IMR-90 (cell line): ENCODE results near the gene KEAP1. TPM values are rescaled to one million over a fixed set of nuclear protein-coding genes. Genes with fewer than 3 reads are reported as not detected.

Experiments
- ATAC-seq: fragments of 200-7000 bp; cut with Tn5 transposase; 2 replicates; pipeline ENCODE4 v1.9.1; 2020; ENCODE audit warnings: low read depth, mild to moderate bottlenecking, moderate library complexity
- BruUV-seq: library from RNA; stranded (reverse); fragments of 400-500 nt; replicated peaks from 2 replicates; lab custom pipeline; 2021; lab: Mats Ljungman, UMichigan
- CTCF ChIA-PET: fragments of 300-600 bp; formaldehyde crosslinking; extraction: SDS; loops from one replicate; lab custom pipeline; 2021; ENCODE audit warnings: antibody characterized with exemption; lab: Yijun Ruan, JAX
- POLR2A ChIA-PET: fragments of 300-600 bp; sonication (Branson Sonifier 250); formaldehyde crosslinking; loops from one replicate; lab custom pipeline; 2022; ENCODE audit warnings: antibody characterized with exemption; ENCODE audit not compliant: unreplicated experiment; lab: Charles Lee
- DNase-seq: peaks from one replicate; pipeline ENCODE4 v3.0.0; 2013
- H2AFZ ChIP-seq: replicated peaks from 2 replicates; pipeline ENCODE3; 2013; ENCODE audit warnings: low read length, mild to moderate bottlenecking; ENCODE audit not compliant: poor library complexity
- H2AK5ac ChIP-seq: 2 replicates; pipeline ENCODE4 v1.6.1; 2013; ENCODE audit warnings: low read depth, low read length, inconsistent platforms
- H2AK9ac ChIP-seq: replicated peaks from 2 replicates; pipeline ENCODE3; 2013; ENCODE audit warnings: mild to moderate bottlenecking, low read depth, low read length, moderate library complexity; ENCODE audit not compliant: poor library complexity
- H2BK120ac ChIP-seq: 2 replicates; pipeline ENCODE4 v1.6.1; 2013; ENCODE audit warnings: low read depth, low read length, inconsistent platforms
- H2BK15ac ChIP-seq: 3 replicates; pipeline ENCODE4 v1.6.1; 2013; ENCODE audit warnings: low read depth, low read length, inconsistent platforms
- H2BK20ac ChIP-seq: 2 replicates; pipeline ENCODE4 v1.6.1; 2013; ENCODE audit warnings: low read depth, mild to moderate bottlenecking, inconsistent platforms, low read length, moderate library complexity
- H2BK5ac ChIP-seq: 2 replicates; pipeline ENCODE4 v1.6.1; 2013; ENCODE audit warnings: mild to moderate bottlenecking, low read depth, low read length, inconsistent platforms; ENCODE audit not compliant: poor library complexity, severe bottlenecking
- H3K14ac ChIP-seq: replicated peaks from 2 replicates; pipeline ENCODE4 v1.6.1; 2013; ENCODE audit warnings: low read depth, low read length, inconsistent platforms
- H3K18ac ChIP-seq: 2 replicates; pipeline ENCODE4 v1.6.1; 2013; ENCODE audit warnings: low read depth, low read length, control low read depth
- H3K23ac ChIP-seq: 2 replicates; pipeline ENCODE4 v1.6.1; 2013; ENCODE audit warnings: low read depth, low read length, inconsistent platforms
- H3K27ac ChIP-seq: 2 replicates; pipeline ENCODE4 v1.5.1; 2013; ENCODE audit warnings: mild to moderate bottlenecking, control low read depth, low read length; ENCODE audit not compliant: insufficient read depth
- H3K27me3 ChIP-seq: 2 replicates; pipeline ENCODE4 v1.6.1; 2013; ENCODE audit warnings: low read length; ENCODE audit not compliant: control insufficient read depth, insufficient read depth
- H3K36me3 ChIP-seq: 2 replicates; pipeline ENCODE4 v1.6.1; 2013; ENCODE audit warnings: low read length, mixed read lengths; ENCODE audit not compliant: control insufficient read depth, insufficient read depth
- H3K4ac ChIP-seq: 2 replicates; pipeline ENCODE4 v1.6.1; 2013; ENCODE audit warnings: low read depth, low read length, inconsistent platforms
- H3K4me1 ChIP-seq: 2 replicates; pipeline ENCODE4 v1.6.1; 2013; ENCODE audit warnings: low read length, mixed read lengths; ENCODE audit not compliant: control insufficient read depth, insufficient read depth
- H3K4me2 ChIP-seq: 2 replicates; pipeline ENCODE4 v1.6.1; 2013; ENCODE audit warnings: low read depth, mild to moderate bottlenecking, control low read depth, low read length, moderate library complexity
- H3K4me3 ChIP-seq: 2 replicates; pipeline ENCODE4 v1.5.1; 2013; ENCODE audit warnings: low read depth, mild to moderate bottlenecking, control low read depth, low read length, moderate library complexity; ENCODE audit not compliant: insufficient read depth
- H3K56ac ChIP-seq: 2 replicates; pipeline ENCODE4 v1.6.1; 2013; ENCODE audit warnings: low read length, inconsistent platforms; ENCODE audit not compliant: insufficient read depth; ENCODE audit errors: extremely low read depth
- H3K79me1 ChIP-seq, 2 experiments: 2 replicates each; pipeline ENCODE4 v1.6.1; 2013; ENCODE audit warnings: low read length in 2 of 2, inconsistent platforms in 1 of 2, low read depth in 1 of 2
- H3K9ac ChIP-seq: 2 replicates; pipeline ENCODE4 v1.6.1; 2013; ENCODE audit warnings: low read depth, low read length, control low read depth
- H3K9me1 ChIP-seq: 2 replicates; pipeline ENCODE4 v1.6.1; 2013; ENCODE audit warnings: low read length, inconsistent platforms; ENCODE audit not compliant: insufficient read depth
- H3K9me3 ChIP-seq: 2 replicates; pipeline ENCODE4 v1.6.1; 2013; ENCODE audit warnings: low read length; ENCODE audit not compliant: control insufficient read depth, insufficient read depth
- H4K20me1 ChIP-seq: 2 replicates; pipeline ENCODE4 v1.6.1; 2013; ENCODE audit warnings: low read length, inconsistent platforms; ENCODE audit not compliant: insufficient read depth
- H4K5ac ChIP-seq: 2 replicates; pipeline ENCODE4 v1.6.1; 2013; ENCODE audit warnings: mild to moderate bottlenecking, low read depth, low read length, control low read depth
- H4K8ac ChIP-seq, 2 experiments: 2 replicates each; pipeline ENCODE4 v1.6.1; 2013; ENCODE audit warnings: low read depth in 2 of 2, low read length in 2 of 2, control low read depth in 1 of 2, inconsistent platforms in 1 of 2
- H4K91ac ChIP-seq: 2 replicates; pipeline ENCODE4 v1.6.1; 2013; ENCODE audit warnings: low read depth, low read length, inconsistent platforms; ENCODE audit not compliant: insufficient read depth
- BHLHE40 ChIP-seq: fragments of 150-350 bp; IDR thresholded peaks from 2 replicates; pipeline ENCODE4 v1.6.1; 2016; ENCODE audit warnings: mild to moderate bottlenecking, low read depth, low read length
- CEBPB ChIP-seq: IDR thresholded peaks from 2 replicates; pipeline ENCODE4 v1.6.1; 2012; ENCODE audit warnings: low read depth, low read length, improper control_type of control experiment
- CHD1 ChIP-seq: IDR thresholded peaks from 2 replicates; pipeline ENCODE4 v1.6.1; 2012; ENCODE audit warnings: low read depth, low read length, improper control_type of control experiment
- CTCF ChIP-seq: conservative IDR thresholded peaks from 2 replicates; pipeline ENCODE4 v1.5.1; 2012; ENCODE audit warnings: mild to moderate bottlenecking, low read depth, low read length, improper control_type of control experiment
- ELK1 ChIP-seq: fragments of 150-350 bp; IDR thresholded peaks from 2 replicates; pipeline ENCODE4 v1.6.1; 2016; ENCODE audit warnings: low read depth, mild to moderate bottlenecking, low read length, moderate library complexity, borderline replicate concordance
- FOS ChIP-seq: fragments of 150-350 bp; IDR thresholded peaks from 2 replicates; pipeline ENCODE4 v1.6.1; 2016; ENCODE audit warnings: low read depth, low read length
- MAFK ChIP-seq: IDR thresholded peaks from 2 replicates; pipeline ENCODE4 v1.6.1; 2012; ENCODE audit warnings: low read depth, low read length, improper control_type of control experiment
- MAZ ChIP-seq: IDR thresholded peaks from 2 replicates; pipeline ENCODE4 v1.6.1; 2012; ENCODE audit warnings: low read depth, mild to moderate bottlenecking, low read length, improper control_type of control experiment, moderate library complexity, borderline replicate concordance
- POLR2A ChIP-seq: IDR thresholded peaks from 2 replicates; pipeline ENCODE4 v1.6.1; 2012; ENCODE audit warnings: mild to moderate bottlenecking, low read depth, low read length
- RAD21 ChIP-seq: IDR thresholded peaks from 2 replicates; pipeline ENCODE4 v1.6.1; 2012; ENCODE audit warnings: low read length, improper control_type of control experiment
- SMC3 ChIP-seq: fragments of 150-350 bp; IDR thresholded peaks from 2 replicates; pipeline ENCODE4 v1.6.1; 2016; ENCODE audit warnings: low read depth, mild to moderate bottlenecking, antibody characterized with exemption, low read length, moderate library complexity
- USF2 ChIP-seq: fragments of 150-350 bp; IDR thresholded peaks from 2 replicates; pipeline ENCODE4 v1.6.1; 2017; ENCODE audit warnings: mild to moderate bottlenecking, antibody characterized with exemption, low read length, low read depth
- WGBS, 2 experiments: methylation state at CpG; one replicate each; pipeline versions ENCODE4 v1.1.5 to v1.1.7; 2013; ENCODE audit warnings: missing lambda C conversion rate in 2 of 2; ENCODE audit not compliant: insufficient read length in 1 of 2; ENCODE audit errors: extremely low coverage in 2 of 2; 5-methylcytosine and 5-hydroxymethylcytosine counted together
- dilution Hi-C: fragments of 300-500 bp; cut with HindIII; formaldehyde crosslinking; loops from one replicate; pipeline ENCODE4 v1.14.3; 2018; ENCODE audit warnings: low sequenced_read_pairs; ENCODE audit not compliant: unreplicated experiment
- in situ Hi-C: fragments of 300-500 bp; cut with MboI; formaldehyde crosslinking; loops from 3 replicates; pipeline ENCODE4 v1.14.3; 2019; ENCODE audit warnings: low sequenced_read_pairs, inconsistent platforms, mixed read lengths
- intact Hi-C: fragments of 100-400 bp; cut with micrococcal nuclease; formaldehyde crosslinking; loops from 2 replicates; pipeline ENCODE4 v1.10.0; 2022
- polyA plus RNA-seq, 3 experiments: library from polyadenylated mRNA; depleted of rRNA; stranded (reverse); fragments of >200 nt; gene quantifications; 2 replicates each; pipeline ENCODE4 v1.2.3, GENCODE V29; 2012; ENCODE audit warnings: low replicate concordance in 1 of 3
- total RNA-seq: library from RNA; depleted of rRNA; stranded (reverse); fragments of >200 nt; gene quantifications from 2 replicates; pipeline ENCODE4 v1.2.3, GENCODE V29; 2012

The KEAP1 gene
- total and polyA plus RNA-seq, 2 of the 4 experiments (the other 2 are of a cell fraction): 63.4 to 81.6 TPM

GRCh38 chr19:10442698-10443097 is 60.5 kb downstream of the KEAP1 start:
- TF ChIP-seq CEBPB (no peak), CHD1 (no peak), ELK1 (no peak), FOS (no peak), MAFK (no peak), CTCF (no peak), USF2 (no peak), MAZ (no peak), POLR2A (no peak), SMC3 (no peak), RAD21 (no peak), BHLHE40 (no peak)
- H3K27ac ChIP-seq: no peak overlapping the region
- no peak overlapping the region for H3K4me3 ChIP-seq
- no peak overlapping the region for H4K8ac ChIP-seq
- WGBS, 2 experiments: no CpG with 5 or more reads among the region's 3 CpGs
- no peaks in the 10 kb centered on the region for H3K9me1 ChIP-seq
- H4K91ac ChIP-seq: no peak overlapping the region
- ChIA-PET POLR2A (no interaction called here), CTCF (no interaction called here)
- H3K4ac ChIP-seq: no peak overlapping the region
- no peak overlapping the region for H3K14ac ChIP-seq
- no TSS peak for BruUV-seq
- dilution Hi-C loops (no loop called here), in situ Hi-C loops (no loop called here), intact Hi-C loops (no loop called here)
- H2AK5ac ChIP-seq: no peak overlapping the region
- no peak overlapping the region for H2AFZ ChIP-seq
- no peak overlapping the region for H2BK120ac ChIP-seq
- no peak overlapping the region for H3K4me2 ChIP-seq
- no peaks in the 10 kb centered on the region for H3K9me3 ChIP-seq
- no peak for ATAC-seq
- H2BK5ac ChIP-seq: no peak overlapping the region
- no peaks in the 10 kb centered on the region; the same call in 1 of the 2 replicates for H4K20me1 ChIP-seq
- H3K27me3 ChIP-seq: no peaks in the 10 kb centered on the region
- no peak overlapping the region for H2BK15ac ChIP-seq
- H3K23ac ChIP-seq: no peak overlapping the region
- H3K18ac ChIP-seq: no peak overlapping the region
- no peaks in the 10 kb centered on the region for H3K4me1 ChIP-seq
- no peak overlapping the region for H3K9ac ChIP-seq
- no peak overlapping the region for H2AK9ac ChIP-seq
- H3K36me3 ChIP-seq: peaks cover 3% of the 10 kb centered on the region
- H3K79me1 ChIP-seq: peaks cover 8 to 21% of the 10 kb centered on the region in 2 experiments; a peak in 3 of 4 replicates
- no peak overlapping the region for H2BK20ac ChIP-seq
- no peak for DNase-seq
- H3K56ac ChIP-seq: no peak overlapping the region
- H4K5ac ChIP-seq: no peak overlapping the region
